Ascending aorta (tissue), 2 donors: ENCODE data around the gene TPM1. TPM values are rescaled to one million over a fixed set of nuclear protein-coding genes. Genes with fewer than 3 reads are reported as not detected.
A peak's percentile ranks its signal among the peaks of the same experiment; 100 is the strongest.

ENCODE experiments used
- DNase-seq, 2 donors: peaks; one replicate each; pipeline ENCODE4 v3.0.0-alpha.2; 2019; ENCODE audit warnings: low spot score in 2 of 2
- H3K27ac ChIP-seq, 2 donors: fragments of 200-600 bp; sonication (generic); one replicate each; pipeline ENCODE4 v1.5.1; 2016 to 2017; ENCODE audit warnings: mild to moderate bottlenecking in 1 of 2
- H3K27me3 ChIP-seq: fragments of 200-600 bp; sonication (generic); one replicate; pipeline ENCODE4 v1.5.1; 2017
- H3K36me3 ChIP-seq, 2 donors: fragments of 200-600 bp; sonication (generic); one replicate each; pipeline ENCODE4 v1.5.1; 2016
- H3K4me1 ChIP-seq, 2 donors: fragments of 200-600 bp; sonication (generic); one replicate each; pipeline ENCODE4 v1.5.1; 2016 to 2017; ENCODE audit warnings: mild to moderate bottlenecking in 1 of 2
- H3K4me3 ChIP-seq, 2 donors: fragments of 200-600 bp; sonication (generic); one replicate each; pipeline ENCODE4 v1.5.1; 2016 to 2017; ENCODE audit warnings: mild to moderate bottlenecking in 1 of 2
- H3K9me3 ChIP-seq, 2 donors: fragments of 200-600 bp; sonication (generic); one replicate each; pipeline ENCODE4 v1.5.1; 2016
- CTCF ChIP-seq, 3 experiments: fragments of 200-600 bp in 2 of 3; fragments of 450-650 bp in 1 of 3; sonication (generic) in 2 of 3; IDR thresholded peaks; one replicate each; pipeline ENCODE4 v1.5.1; 2016 to 2019; ENCODE audit warnings: antibody characterized with exemption in 3 of 3, mild to moderate bottlenecking in 1 of 3, moderate library complexity in 1 of 3
- intact Hi-C: fragments of 100-400 bp; cut with DNase I; formaldehyde crosslinking; loops from one replicate; pipeline ENCODE4 v1.15.1; 2023
- total RNA-seq: library from RNA; depleted of rRNA; stranded (reverse); fragments of >200 nt; gene quantifications from one replicate; pipeline ENCODE4 v1.1.0, GENCODE V29; 2016

TPM1 gene
- total RNA-seq, 1 donor from 2014 or later: 813 TPM

- no peak for DNase-seq
- no peak for TF ChIP-seq CTCF (IDR thresholded peaks at IDR 0.05)
- peaks cover 12 to 29% of the 10 kb centered on the region in 2 donors for H3K36me3 ChIP-seq
- H3K9me3 ChIP-seq: no peaks in the 10 kb centered on the region
- peak overlapping the region; percentile 86 to 98 for H3K27ac ChIP-seq
- no peaks in the 10 kb centered on the region for H3K27me3 ChIP-seq
- peaks cover 18 to 55% of the 10 kb centered on the region in 2 donors for H3K4me1 ChIP-seq
- intact Hi-C loops: loop anchor here (1.0 to 10.0 kb wide), 4 partner anchors 44 to 654 kb away; partner anchors contain the start of genes APH1B and TLN2
- H3K4me3 ChIP-seq: peak overlapping the region; percentile 76 to 85
Measured at GRCh38 chr15:63048776-63049665, 6.5 kb downstream of the TPM1 start.

- H3K9me3 ChIP-seq: no peaks in the 10 kb centered on the region
- peak overlapping the region; percentile 86 to 98 for H3K27ac ChIP-seq
- intact Hi-C loops: loop anchor here (5.0 to 10.0 kb wide), 3 partner anchors 227 to 655 kb away; partner anchors contain the start of genes APH1B and TLN2
- peaks cover 11 to 21% of the 10 kb centered on the region in 2 donors for H3K36me3 ChIP-seq
- no peak for TF ChIP-seq CTCF (IDR thresholded peaks at IDR 0.05)
- DNase-seq: no peak
- H3K4me1 ChIP-seq: peaks cover 23 to 60% of the 10 kb centered on the region in 2 donors
- peak overlapping the region; percentile 76 to 85 for H3K4me3 ChIP-seq
- H3K27me3 ChIP-seq: no peaks in the 10 kb centered on the region
Measured at GRCh38 chr15:63049783-63050371, 7.3 kb downstream of the TPM1 start.

- TF ChIP-seq CTCF (IDR thresholded peaks at IDR 0.05): no peak
- Histone ChIP-seq H3K4me1 (peaks cover 23 to 69% of the 10 kb centered on the region in 2 donors), H3K27me3 (no peaks in the 10 kb centered on the region), H3K27ac (peak overlapping the region; percentile 86 to 98), H3K4me3 (peak overlapping the region in 1 of 2 donors; percentile 85), H3K9me3 (no peaks in the 10 kb centered on the region), H3K36me3 (peaks cover 11 to 17% of the 10 kb centered on the region in 2 donors)
- intact Hi-C loops: no loop called here
- DNase-seq: no peak
Measured at GRCh38 chr15:63050731-63051155, 8.2 kb downstream of the TPM1 start.

- Histone ChIP-seq H3K4me1 (peaks cover 23 to 75% of the 10 kb centered on the region in 2 donors), H3K27me3 (no peaks in the 10 kb centered on the region), H3K27ac (peak overlapping the region; percentile 70 to 86), H3K36me3 (peaks cover 13 to 18% of the 10 kb centered on the region in 2 donors), H3K4me3 (peak overlapping the region in 1 of 2 donors; percentile 85), H3K9me3 (no peaks in the 10 kb centered on the region)
- no peak for DNase-seq
- no peak for TF ChIP-seq CTCF (IDR thresholded peaks at IDR 0.05)
- intact Hi-C loops: no loop called here
Measured at GRCh38 chr15:63051156-63052066, 8.9 kb downstream of the TPM1 start.
